CD4-positive, alpha-beta T cell treated with Interleukin-15 for 4 hours (primary cell): Measurements from ENCODE around the gene NTPCR.
"Not testable (repeated sequence)": the region's sequence is repeated elsewhere in the genome, so short reads cannot be mapped to it uniquely, and the experiment has no call there.

ENCODE experiments used
- DNase-seq: peaks from one replicate; pipeline ENCODE4 v3.0.0-alpha.2; 2020; ENCODE audit warnings: low spot score

The NTPCR gene

GRCh38 chr1:232984577-232985425 lies 34.4 kb downstream of the NTPCR start:
- no peak for DNase-seq

GRCh38 chr1:232985882-232986526 lies 35.6 kb downstream of the NTPCR start:
- DNase-seq: no peak

DNA sequence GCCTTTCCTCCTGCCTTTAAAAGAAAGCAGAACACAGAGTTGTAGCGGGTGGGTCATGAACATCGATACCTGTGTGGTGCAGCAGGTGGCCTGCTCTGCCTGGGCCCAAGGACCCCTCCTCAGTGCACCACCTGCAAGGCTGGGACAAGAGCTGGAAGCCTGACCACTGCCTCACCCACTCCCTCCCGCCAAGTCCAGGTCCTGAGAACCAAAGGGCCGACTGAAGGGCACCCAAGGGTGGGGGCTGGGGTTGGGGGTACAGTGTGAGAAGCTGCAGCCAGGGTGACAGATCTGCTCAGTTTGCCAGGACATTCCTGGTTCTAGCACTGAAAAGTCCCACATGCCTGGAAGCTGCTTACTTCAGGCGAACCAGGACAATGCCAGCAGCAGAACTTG lies 36.1 kb downstream of the NTPCR start:
- no peak for DNase-seq

- DNase-seq: no peak
These were observed 36.8 kb downstream of the NTPCR start for GRCh38 chr1:232987046-232987773.

- no peak for DNase-seq
These were observed 37.3 kb downstream of the NTPCR start for GRCh38 chr1:232987774-232988140.

- DNase-seq: no peak
These were observed 38.2 kb downstream of the NTPCR start for GRCh38 chr1:232988572-232989040.

- no peak for DNase-seq
These were observed 40.0 kb downstream of the NTPCR start for GRCh38 chr1:232990176-232991128.

DNA sequence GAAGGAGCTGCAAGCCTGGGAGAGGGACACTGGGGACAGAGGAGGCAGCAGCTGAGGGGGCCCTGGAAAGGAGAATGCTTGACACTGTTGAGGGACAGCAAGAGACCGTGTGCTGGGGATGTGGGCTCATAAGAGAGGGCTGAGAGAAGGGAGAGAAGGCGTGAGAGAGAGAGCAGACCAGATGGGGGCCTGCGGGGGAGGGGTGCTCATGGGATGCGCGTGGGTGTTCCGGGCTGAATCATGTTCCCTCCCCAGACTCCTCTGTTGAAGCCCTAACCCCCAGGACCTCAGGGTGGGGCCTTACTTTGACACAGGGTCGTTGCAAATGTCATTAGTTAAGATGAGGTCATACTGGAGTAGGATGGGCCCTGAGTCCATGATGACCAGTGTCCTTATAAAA lies 40.8 kb downstream of the NTPCR start:
- DNase-seq: no peak

GRCh38 chr1:232992227-232992626 lies 41.8 kb downstream of the NTPCR start:
- DNase-seq: no peak

GRCh38 chr1:232993555-232993954 lies 43.1 kb downstream of the NTPCR start:
- DNase-seq: no peak

- DNase-seq: no peak
These were observed 44.8 kb downstream of the NTPCR start for GRCh38 chr1:232995189-232995588.

DNA sequence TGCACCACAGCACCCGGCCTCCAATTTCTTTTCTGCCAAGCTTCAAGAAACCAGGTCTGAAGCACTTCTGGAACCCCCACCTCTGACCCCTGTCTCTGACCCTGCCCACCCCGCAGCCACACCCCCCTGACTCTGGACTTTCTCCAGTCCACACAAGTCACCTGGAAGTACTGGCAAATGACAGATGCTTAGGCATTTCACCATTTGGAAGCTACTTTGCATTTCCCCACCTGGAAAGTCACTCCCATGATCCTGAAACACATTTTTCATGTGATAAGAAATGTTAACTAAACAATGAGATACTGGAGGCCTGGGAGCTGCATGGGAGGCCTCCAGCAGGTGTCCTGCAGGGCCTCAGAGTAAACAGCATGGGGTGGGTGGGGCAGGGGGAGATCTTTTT lies 45.7 kb downstream of the NTPCR start:
- DNase-seq: no peak

DNA sequence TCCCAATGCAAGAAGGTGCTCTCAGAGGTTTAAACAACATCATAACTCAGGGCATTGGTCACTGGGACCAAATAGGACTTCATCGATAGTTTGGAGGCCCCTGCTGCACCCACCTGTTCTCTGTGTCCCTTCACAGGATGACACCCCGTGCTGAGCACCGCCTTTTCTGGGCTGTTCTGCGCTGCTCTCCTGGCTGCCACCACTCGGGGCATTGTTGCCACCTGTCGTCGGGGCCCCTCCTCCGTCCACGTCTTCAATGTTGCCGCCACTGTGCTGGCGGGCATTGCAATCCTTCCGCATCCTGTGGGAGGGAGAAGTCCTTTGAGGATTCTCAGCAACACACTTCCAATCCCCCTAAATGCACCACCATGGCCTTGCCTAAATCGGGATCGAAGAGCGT lies 47.7 kb downstream of the NTPCR start:
- no peak for DNase-seq

DNA sequence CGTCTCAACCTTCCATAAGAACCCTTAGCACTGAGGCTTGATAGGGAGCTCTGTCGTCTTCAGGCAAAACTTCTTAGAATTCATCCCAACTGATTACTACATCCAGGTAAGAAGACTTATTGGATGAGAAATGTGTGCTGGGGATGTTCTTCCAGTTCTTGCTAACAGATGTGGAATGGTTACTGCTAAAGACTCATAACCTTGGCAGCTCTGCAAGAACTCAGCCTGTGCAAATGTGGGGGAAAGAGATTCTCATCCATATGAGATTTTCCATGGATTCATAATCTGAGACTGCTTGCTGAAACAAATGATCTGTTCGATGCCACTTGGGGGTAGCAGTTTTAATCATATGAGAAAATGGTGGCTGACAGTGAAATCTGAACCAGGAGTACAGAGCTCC lies 48.2 kb downstream of the NTPCR start:
- DNase-seq: no peak

DNA sequence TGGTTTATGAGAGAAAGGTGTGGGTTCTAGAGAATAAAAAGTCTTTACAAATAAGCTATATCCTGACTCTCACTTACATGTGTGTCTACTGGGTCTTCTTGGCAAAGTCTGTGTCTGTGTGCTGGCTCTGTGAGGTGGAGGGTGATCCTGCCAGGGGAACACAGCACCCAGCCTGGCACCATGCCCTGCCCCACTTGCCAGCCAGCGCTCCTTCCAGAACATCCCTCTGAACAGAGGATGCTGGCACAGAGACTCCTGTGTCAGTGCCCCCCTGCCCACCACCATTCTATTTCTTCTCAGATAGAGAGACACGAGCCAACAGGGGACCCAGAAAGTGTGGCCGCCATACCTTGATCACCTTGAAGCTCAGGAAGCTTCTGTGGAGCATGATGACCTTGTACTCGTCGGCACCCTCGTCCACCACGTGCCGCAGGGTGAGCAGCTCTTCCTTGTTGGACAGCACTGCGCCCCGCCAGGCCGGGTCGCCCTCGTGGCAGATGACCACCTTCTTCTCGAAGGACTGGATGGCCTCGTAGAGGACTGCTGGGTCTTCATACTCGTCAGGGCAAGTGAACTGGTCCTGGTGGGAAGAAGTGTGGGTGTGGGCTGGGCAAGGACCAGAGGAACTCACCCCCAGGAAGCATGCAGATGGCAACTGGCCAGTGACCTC lies 49.7 kb downstream of the NTPCR start:
- DNase-seq: no peak

DNA sequence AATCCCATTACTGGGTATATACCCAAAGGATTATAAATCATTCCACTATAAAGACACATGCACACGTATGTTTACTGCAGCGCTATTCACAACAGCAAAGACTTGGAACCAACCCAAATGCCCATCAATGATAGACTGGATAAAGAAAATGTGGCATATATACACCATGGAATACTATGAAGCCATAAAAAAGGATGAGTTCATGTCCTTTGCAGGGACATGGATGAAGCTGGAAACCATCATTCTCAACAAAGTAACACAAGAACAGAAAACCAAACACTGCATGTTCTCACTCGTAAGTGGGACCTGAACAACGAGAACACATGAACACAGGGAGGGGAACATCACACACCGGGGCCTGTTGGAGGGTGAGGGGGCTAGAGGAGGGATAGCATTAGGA lies 53.2 kb downstream of the NTPCR start:
- not testable (repeated sequence) for DNase-seq

GRCh38 chr1:233004451-233004850 lies 54.0 kb downstream of the NTPCR start:
- no peak for DNase-seq

DNA sequence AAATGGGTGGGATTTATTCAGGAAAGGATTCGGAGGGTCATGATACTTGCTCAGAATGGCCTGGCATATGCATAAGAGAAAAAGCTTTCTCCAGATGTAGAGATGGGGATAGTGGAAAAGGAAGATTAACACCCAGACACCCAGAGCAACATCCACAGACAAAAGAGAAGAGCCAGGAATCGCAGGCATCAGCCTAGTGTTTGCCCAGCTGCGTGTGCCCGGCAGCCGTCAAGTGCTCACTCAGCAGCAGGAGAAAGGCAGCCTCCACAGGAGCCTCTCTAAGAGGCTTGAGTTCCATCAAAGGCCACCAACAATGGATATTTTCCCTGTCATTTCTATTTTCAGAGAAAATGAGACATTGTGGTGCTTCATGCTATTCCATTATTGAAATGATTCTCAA lies 54.7 kb downstream of the NTPCR start:
- no peak for DNase-seq

GRCh38 chr1:233005703-233006102 lies 55.3 kb downstream of the NTPCR start:
- no peak for DNase-seq

- no peak for DNase-seq
These were observed 55.7 kb downstream of the NTPCR start for GRCh38 chr1:233006108-233006507.

- DNase-seq: no peak
These were observed 56.1 kb downstream of the NTPCR start for GRCh38 chr1:233006541-233006973.
